SKM-1 (cell line): Measurements from ENCODE around the gene TMEM51.

Experiments used
- DNase-seq: peaks from one replicate; lab custom pipeline; 2025; ENCODE audit not compliant: unreplicated experiment; lab: John Stamatoyannopoulos, UW

TMEM51 gene

GRCh38 chr1:15238789-15239188 is 85.2 kb downstream of the TMEM51 start:
- no peak for DNase-seq

- DNase-seq, result no peak
Measured at GRCh38 chr1:15242766-15243165, 89.2 kb downstream of the TMEM51 start.

GRCh38 chr1:15243275-15244043 is 89.9 kb downstream of the TMEM51 start:
- DNase-seq, result no peak

GRCh38 chr1:15244813-15245212 is 91.3 kb downstream of the TMEM51 start:
- DNase-seq, result no peak

- DNase-seq, result peak; percentile 76
Measured at GRCh38 chr1:15245593-15246360, 92.2 kb downstream of the TMEM51 start.

GRCh38 chr1:15246960-15247614 is 93.5 kb downstream of the TMEM51 start, which contains the start of gene FHAD1:
TSS of gene FHAD1 (plus strand) at chr1:15247223. CDS start at chr1:15251785, 4,562 bp downstream.
- no peak for DNase-seq

- no peak for DNase-seq
Measured at GRCh38 chr1:15248216-15248615, 94.7 kb downstream of the TMEM51 start.

- no peak for DNase-seq
Measured at GRCh38 chr1:15249081-15249480, 95.5 kb downstream of the TMEM51 start.

GRCh38 chr1:15251857-15252835 is 98.6 kb downstream of the TMEM51 start:
- DNase-seq, result no peak

GRCh38 chr1:15254559-15254958 is 101.0 kb downstream of the TMEM51 start:
- DNase-seq, result no peak

GRCh38 chr1:15255582-15256149 is 102.1 kb downstream of the TMEM51 start:
- DNase-seq, result no peak

GRCh38 chr1:15256584-15256983 is 103.0 kb downstream of the TMEM51 start:
- no peak for DNase-seq

GRCh38 chr1:15257309-15257708 is 103.8 kb downstream of the TMEM51 start:
- DNase-seq, result no peak

GRCh38 chr1:15258833-15259621 is 105.5 kb downstream of the TMEM51 start:
- DNase-seq, result no peak

GRCh38 chr1:15259622-15260007 is 106.1 kb downstream of the TMEM51 start:
- no peak for DNase-seq

- no peak for DNase-seq
Measured at GRCh38 chr1:15260418-15261154, 107.0 kb downstream of the TMEM51 start.

- peak; percentile 75 for DNase-seq
Measured at GRCh38 chr1:15261155-15262002, 107.8 kb downstream of the TMEM51 start.

- DNase-seq, result no peak
Measured at GRCh38 chr1:15262003-15262377, 108.4 kb downstream of the TMEM51 start.
